Upper lobe of right lung (tissue), 1 donor: ENCODE results near the gene APP. TPM values are rescaled to one million over a fixed set of nuclear protein-coding genes. Genes with fewer than 3 reads are reported as not detected.
A peak's percentile ranks its signal among the peaks of the same experiment; 100 is the strongest.

ENCODE experiments used
- ATAC-seq: fragments of 200-7000 bp; cut with Tn5 transposase; one replicate; pipeline ENCODE4 v1.9.1; 2020; ENCODE audit warnings: mild to moderate bottlenecking, moderate library complexity
- DNase-seq: peaks from one replicate; pipeline ENCODE4 v3.0.0-alpha.2; 2020
- H3K27ac ChIP-seq: fragments of 200-600 bp; one replicate; pipeline ENCODE4 v1.8.0; 2022
- H3K27me3 ChIP-seq: fragments of 200-600 bp; one replicate; pipeline ENCODE4 v1.8.0; 2022; ENCODE audit warnings: mild to moderate bottlenecking
- H3K36me3 ChIP-seq: fragments of 200-600 bp; one replicate; pipeline ENCODE4 v1.8.0; 2022
- H3K4me1 ChIP-seq: fragments of 200-600 bp; one replicate; pipeline ENCODE4 v1.8.0; 2022
- H3K4me3 ChIP-seq: fragments of 200-600 bp; one replicate; pipeline ENCODE4 v1.8.0; 2022; ENCODE audit warnings: mild to moderate bottlenecking
- H3K9me3 ChIP-seq: fragments of 200-600 bp; one replicate; pipeline ENCODE4 v1.8.0; 2022
- intact Hi-C: fragments of 100-400 bp; cut with DNase I; formaldehyde crosslinking; loops from one replicate; pipeline ENCODE4 v1.11.0; 2022
- total RNA-seq: library from RNA; stranded (reverse); fragmentation: NEBNext Ultra II Directional; extraction: Animal tissue kit (Norgen Biotek cat#: 25700); gene quantifications from one replicate; pipeline ENCODE4 v1.2.1, GENCODE V29; 2021
- TF ChIP-seq, protein P1 (sequence below): fragments of 200-600 bp; IDR thresholded peaks from one replicate; pipeline ENCODE4 v1.8.0; 2022; ENCODE audit warnings: antibody characterized with exemption
- donor health status: DM: no; HTN: yes; CAD: no; lungs with severe emphysema.

The APP gene
- total RNA-seq, 1 donor from 2014 or later, result 480 TPM

DNA sequence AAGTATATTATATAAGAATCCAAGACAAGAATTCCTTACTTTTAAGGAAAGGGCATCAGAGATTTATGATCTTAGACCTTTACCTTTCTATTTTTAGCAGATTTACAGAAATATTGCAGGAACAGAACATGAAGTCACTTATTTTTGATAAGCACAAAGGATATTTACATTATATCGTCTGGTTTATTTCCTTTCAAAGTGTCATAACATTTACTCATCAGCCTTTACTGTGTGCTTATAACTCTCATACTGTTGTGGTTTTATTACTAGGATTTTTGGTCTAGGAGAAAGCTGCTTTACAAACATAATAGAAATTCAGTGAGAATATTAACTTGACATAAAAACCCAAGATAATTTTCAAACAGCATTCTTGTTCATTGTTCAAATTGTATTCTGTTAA lies 47.6 kb downstream of the APP start:
- ATAC-seq (no peak), DNase-seq (no peak)
- peaks cover 30% of the 10 kb centered on the region for H3K4me1 ChIP-seq
- H3K36me3 ChIP-seq, result no peaks in the 10 kb centered on the region
- no peaks in the 10 kb centered on the region for H3K9me3 ChIP-seq
- no peak overlapping the region for H3K27ac ChIP-seq
- intact Hi-C loops, result no loop called here
- no peak overlapping the region for H3K4me3 ChIP-seq
- no peaks in the 10 kb centered on the region for H3K27me3 ChIP-seq
- TF ChIP-seq, protein P1, sequence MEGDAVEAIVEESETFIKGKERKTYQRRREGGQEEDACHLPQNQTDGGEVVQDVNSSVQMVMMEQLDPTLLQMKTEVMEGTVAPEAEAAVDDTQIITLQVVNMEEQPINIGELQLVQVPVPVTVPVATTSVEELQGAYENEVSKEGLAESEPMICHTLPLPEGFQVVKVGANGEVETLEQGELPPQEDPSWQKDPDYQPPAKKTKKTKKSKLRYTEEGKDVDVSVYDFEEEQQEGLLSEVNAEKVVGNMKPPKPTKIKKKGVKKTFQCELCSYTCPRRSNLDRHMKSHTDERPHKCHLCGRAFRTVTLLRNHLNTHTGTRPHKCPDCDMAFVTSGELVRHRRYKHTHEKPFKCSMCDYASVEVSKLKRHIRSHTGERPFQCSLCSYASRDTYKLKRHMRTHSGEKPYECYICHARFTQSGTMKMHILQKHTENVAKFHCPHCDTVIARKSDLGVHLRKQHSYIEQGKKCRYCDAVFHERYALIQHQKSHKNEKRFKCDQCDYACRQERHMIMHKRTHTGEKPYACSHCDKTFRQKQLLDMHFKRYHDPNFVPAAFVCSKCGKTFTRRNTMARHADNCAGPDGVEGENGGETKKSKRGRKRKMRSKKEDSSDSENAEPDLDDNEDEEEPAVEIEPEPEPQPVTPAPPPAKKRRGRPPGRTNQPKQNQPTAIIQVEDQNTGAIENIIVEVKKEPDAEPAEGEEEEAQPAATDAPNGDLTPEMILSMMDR, result no peak

DNA sequence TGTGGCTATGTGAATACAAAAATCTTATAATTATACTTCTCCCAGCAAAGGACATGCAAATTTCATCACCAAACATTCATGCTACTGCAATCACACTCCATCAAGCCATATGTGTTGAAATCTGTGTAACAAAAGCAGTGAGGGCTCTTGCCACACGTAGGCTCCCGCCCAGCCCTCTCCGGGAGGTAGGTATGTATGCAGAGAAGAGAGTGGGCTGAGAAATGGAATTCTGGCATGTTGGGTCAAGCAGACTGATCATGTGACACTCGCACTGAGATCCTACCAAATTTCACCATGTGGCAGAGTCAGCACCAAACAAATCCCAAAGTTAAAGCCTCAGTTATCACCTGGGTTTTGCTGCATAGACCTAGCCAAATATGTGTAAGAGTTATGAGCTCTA lies 49.7 kb downstream of the APP start:
- Histone ChIP-seq H3K36me3 (no peaks in the 10 kb centered on the region), H3K9me3 (no peaks in the 10 kb centered on the region), H3K27ac (no peak overlapping the region), H3K4me3 (no peak overlapping the region), H3K27me3 (no peaks in the 10 kb centered on the region), H3K4me1 (peaks cover 37% of the 10 kb centered on the region)
- intact Hi-C loops, result no loop called here
- ATAC-seq (peak; percentile 73), DNase-seq (no peak)
- TF ChIP-seq, protein P1, result no peak

DNA sequence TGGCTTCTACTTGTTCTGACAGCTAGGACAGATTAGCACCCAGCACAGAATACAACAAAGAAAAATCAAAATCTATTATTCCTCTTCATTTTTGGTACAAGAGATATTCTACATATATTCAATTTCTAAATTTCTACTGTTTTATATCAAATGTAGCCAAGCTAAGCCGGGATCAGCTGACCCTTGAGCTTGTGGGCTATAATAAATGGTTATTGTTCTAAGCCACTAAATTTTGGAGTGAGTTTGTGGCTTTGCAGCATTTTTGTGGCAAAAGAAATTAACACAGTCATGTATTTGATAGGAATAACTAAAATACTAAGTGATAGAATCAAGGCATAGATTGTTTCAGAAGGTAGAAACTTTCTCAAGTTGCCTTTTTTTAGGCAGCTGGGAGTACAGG lies 50.7 kb downstream of the APP start:
- intact Hi-C loops, result no loop called here
- no peak overlapping the region for H3K27ac ChIP-seq
- H3K36me3 ChIP-seq, result no peaks in the 10 kb centered on the region
- DNase-seq (no peak), ATAC-seq (no peak)
- H3K27me3 ChIP-seq, result no peaks in the 10 kb centered on the region
- TF ChIP-seq, protein P1, result no peak
- H3K4me1 ChIP-seq, result peaks cover 38% of the 10 kb centered on the region
- no peak overlapping the region for H3K4me3 ChIP-seq
- H3K9me3 ChIP-seq, result no peaks in the 10 kb centered on the region

DNA sequence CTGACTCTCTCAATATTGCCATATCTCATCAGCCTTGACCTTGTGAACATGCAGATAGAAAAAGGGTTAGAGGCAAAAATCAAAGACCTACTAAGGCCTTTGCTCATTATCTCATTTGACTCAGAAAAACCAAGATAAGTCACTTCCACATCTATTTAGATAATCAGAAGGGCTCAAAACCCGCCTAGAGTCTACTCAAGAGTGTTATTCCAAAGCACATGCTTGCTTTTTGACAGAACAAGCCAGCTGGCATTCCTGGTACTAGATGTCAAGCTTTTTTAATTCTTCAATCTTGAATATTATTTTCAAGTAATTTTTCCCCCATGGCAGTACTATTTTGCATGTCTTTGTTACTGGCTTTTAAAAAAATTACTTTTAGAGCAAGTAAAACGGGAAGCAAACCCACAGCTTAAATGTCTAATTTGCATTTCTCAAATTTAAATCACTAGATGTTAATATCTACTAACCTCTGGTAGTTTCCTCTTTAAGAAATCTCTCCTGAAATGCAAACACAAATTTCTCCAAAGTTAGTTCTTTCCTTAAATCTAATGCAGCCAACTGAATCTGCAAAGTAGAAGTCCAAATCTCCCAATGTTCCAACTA lies 51.5 kb downstream of the APP start:
- no peak overlapping the region for H3K4me3 ChIP-seq
- DNase-seq, result no peak
- no peaks in the 10 kb centered on the region for H3K9me3 ChIP-seq
- H3K36me3 ChIP-seq, result no peaks in the 10 kb centered on the region
- no peak for ATAC-seq
- TF ChIP-seq, protein P1, result no peak
- intact Hi-C loops, result no loop called here
- H3K27ac ChIP-seq, result no peak overlapping the region
- H3K27me3 ChIP-seq, result no peaks in the 10 kb centered on the region
- peaks cover 34% of the 10 kb centered on the region for H3K4me1 ChIP-seq

DNA sequence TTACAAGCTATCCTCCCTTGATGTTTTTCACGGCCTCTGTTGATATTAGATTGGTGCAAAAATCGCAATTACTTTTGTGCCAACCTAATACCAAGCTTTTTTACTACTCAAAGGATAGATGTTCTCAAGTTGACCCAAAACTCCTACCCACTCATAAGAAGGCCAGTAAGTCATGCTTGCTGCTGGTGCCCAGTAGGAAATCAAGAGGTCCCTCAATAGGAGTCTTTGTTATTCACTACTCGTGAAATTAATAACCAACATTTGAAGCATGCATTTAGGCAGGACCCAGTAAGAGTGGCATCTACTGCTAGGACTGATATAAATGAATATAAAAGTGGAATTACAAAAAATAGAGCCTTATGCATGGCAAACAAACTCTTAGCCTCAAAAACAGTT lies 52.6 kb downstream of the APP start:
- Histone ChIP-seq H3K4me1 (peaks cover 25% of the 10 kb centered on the region), H3K27ac (no peak overlapping the region), H3K9me3 (no peaks in the 10 kb centered on the region), H3K36me3 (no peaks in the 10 kb centered on the region), H3K27me3 (no peaks in the 10 kb centered on the region), H3K4me3 (no peak overlapping the region)
- TF ChIP-seq, protein P1, result no peak
- intact Hi-C loops, result no loop called here
- DNase-seq (no peak), ATAC-seq (no peak)
